ENCODE results near the gene ZC3H18. TPM values are rescaled to one million over a fixed set of nuclear protein-coding genes. Genes with fewer than 3 reads are reported as not detected.

The ZC3H18 gene
- total RNA-seq, 6 experiments from 2014 or later = 8.7 to 22.8 (median 16.4) TPM

DNA sequence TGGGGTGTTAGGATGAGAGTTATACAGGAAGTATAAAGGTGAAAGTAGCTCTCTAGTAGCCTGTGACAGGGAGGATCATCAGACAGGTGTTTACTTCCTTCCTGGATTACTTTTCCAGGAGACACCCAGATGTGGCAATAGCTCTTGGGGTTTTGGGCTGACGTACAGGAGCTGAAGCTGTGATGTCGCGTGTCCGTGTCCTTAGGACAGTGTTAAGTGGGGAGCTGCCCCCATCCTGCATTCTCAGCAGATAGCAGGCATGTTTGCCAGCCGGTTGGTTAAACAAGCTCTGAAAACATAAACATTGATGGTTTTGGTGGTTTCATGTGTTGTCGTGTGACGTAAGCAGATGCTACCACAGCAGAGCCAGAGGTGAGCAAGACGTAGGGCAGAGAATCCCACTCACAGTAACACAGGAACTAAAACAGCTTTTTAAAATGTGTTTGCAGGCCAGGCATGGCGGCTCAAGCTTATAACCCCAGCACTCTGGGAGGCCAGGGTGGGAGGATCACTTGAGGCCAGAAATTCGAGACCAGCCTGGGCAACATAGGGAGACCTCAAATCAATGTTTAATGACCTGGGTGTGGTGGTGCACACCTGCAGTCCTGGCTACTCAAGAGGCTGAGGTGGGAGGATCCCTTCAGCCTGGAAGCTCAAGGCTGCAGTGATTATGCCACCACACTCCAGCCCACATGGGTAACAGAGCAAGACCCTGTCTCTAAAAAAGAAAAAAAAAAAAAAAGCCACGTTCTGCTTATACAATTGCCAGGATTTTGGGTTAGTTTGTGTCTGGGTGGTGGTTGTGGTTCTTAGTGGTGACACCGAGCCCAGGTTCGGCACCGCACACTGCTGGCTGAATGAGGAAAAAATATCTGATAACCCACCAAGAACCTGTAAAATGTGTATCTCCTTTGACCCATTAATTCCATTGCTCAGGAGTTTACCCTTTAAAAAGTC is 49.9 kb downstream of the ZC3H18 start:
- DNase-seq = no peak
- intact Hi-C loops (cut with DNase I) = no loop called here
- TF ChIP-seq POLR2A (IDR thresholded peaks at IDR 0.05) = no peak
- TF ChIP-seq, protein P1, sequence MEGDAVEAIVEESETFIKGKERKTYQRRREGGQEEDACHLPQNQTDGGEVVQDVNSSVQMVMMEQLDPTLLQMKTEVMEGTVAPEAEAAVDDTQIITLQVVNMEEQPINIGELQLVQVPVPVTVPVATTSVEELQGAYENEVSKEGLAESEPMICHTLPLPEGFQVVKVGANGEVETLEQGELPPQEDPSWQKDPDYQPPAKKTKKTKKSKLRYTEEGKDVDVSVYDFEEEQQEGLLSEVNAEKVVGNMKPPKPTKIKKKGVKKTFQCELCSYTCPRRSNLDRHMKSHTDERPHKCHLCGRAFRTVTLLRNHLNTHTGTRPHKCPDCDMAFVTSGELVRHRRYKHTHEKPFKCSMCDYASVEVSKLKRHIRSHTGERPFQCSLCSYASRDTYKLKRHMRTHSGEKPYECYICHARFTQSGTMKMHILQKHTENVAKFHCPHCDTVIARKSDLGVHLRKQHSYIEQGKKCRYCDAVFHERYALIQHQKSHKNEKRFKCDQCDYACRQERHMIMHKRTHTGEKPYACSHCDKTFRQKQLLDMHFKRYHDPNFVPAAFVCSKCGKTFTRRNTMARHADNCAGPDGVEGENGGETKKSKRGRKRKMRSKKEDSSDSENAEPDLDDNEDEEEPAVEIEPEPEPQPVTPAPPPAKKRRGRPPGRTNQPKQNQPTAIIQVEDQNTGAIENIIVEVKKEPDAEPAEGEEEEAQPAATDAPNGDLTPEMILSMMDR (IDR thresholded peaks at IDR 0.05) = no peak

DNA sequence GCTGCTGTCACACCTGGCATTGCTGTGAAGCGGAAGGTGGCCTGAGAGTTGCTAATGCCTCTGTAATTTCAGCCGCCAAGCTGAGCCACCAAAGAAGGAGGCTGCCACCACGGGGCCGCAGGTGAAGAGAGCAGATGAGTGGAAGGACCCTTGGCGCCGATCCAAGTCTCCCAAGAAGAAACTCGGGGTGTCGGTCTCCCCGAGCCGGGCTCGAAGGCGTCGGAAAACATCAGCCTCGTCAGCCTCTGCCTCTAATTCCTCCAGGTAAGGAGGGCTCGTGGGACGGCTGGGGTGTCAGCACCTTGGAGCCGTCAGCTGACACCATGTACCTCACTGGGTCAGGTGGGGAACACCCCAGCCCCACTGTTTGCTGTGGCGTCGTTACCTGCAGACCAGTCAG is 51.9 kb downstream of the ZC3H18 start:
- 0% methylated on average over 1 of the region's 19 CpGs for WGBS (ENCODE audit: insufficient coverage, low coverage, low lambda C conversion rate, missing lambda C conversion rate)
- Histone ChIP-seq H3K27ac (no peak overlapping the region), H3K4me3 (no peak overlapping the region), H3K36me3 (peaks cover 0 to 31% (median 9%) of the 10 kb centered on the region in 4 donors), H3K27me3 (no peaks in the 10 kb centered on the region), H3K4me1 (peaks cover 0 to 24% (median 13%) of the 10 kb centered on the region in 4 donors), H3K9me3 (no peaks in the 10 kb centered on the region)
- intact Hi-C loops (cut with DNase I) = no loop called here
- DNase-seq (no peak), ATAC-seq (no peak)
- no peak for TF ChIP-seq POLR2A (IDR thresholded peaks at IDR 0.05)
- TF ChIP-seq, protein P1 (IDR thresholded peaks at IDR 0.05) = no peak

More for the DNA sequence above, 49.9 kb downstream of the ZC3H18 start:
- Histone ChIP-seq H3K4me3 (no peak overlapping the region), H3K36me3 (peaks cover 0 to 31% (median 9%) of the 10 kb centered on the region in 4 donors), H3K27ac (no peak overlapping the region), H3K9me3 (no peaks in the 10 kb centered on the region), H3K27me3 (no peaks in the 10 kb centered on the region), H3K4me1 (peaks cover 0 to 42% (median 22%) of the 10 kb centered on the region in 4 donors)
- ATAC-seq = no peak
- WGBS (ENCODE audit: insufficient coverage, low coverage, low lambda C conversion rate, missing lambda C conversion rate) = 70% methylated on average over 9 of the region's 14 CpGs

DNA sequence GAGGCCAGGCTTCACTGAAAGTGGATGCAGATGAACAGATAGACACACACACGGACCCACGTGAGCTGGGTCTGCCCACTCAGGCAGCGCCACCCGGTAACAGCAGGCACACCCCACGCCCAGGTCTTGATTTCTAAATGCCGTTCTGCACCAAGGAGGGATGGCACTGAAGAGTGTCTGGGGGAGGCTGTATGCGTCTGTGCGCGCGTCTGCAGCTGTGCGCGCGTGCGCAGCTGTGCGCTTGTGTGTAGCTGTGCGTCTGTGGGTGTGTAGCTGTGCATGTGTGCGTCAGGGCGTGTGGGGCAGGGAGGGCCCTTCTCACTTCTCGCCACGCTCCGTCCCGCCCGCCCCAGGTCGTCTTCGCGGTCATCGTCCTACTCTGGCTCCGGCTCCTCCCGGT is 52.7 kb downstream of the ZC3H18 start:
- H3K9me3 ChIP-seq = no peaks in the 10 kb centered on the region
- DNase-seq (no peak), ATAC-seq (no peak)
- TF ChIP-seq, protein P1 (IDR thresholded peaks at IDR 0.05) = no peak
- TF ChIP-seq POLR2A (IDR thresholded peaks at IDR 0.05) = no peak
- H3K27ac ChIP-seq = no peak overlapping the region
- no peak overlapping the region for H3K4me3 ChIP-seq
- peaks cover 0 to 37% (median 9%) of the 10 kb centered on the region in 4 donors for H3K36me3 ChIP-seq
- WGBS (ENCODE audit: insufficient coverage, low coverage, low lambda C conversion rate, missing lambda C conversion rate) = no CpG with 5 or more reads among the region's 29 CpGs
- H3K4me1 ChIP-seq = peaks cover 0 to 17% (median 10%) of the 10 kb centered on the region in 4 donors
- intact Hi-C loops (cut with DNase I) = no loop called here
- H3K27me3 ChIP-seq = no peaks in the 10 kb centered on the region

DNA sequence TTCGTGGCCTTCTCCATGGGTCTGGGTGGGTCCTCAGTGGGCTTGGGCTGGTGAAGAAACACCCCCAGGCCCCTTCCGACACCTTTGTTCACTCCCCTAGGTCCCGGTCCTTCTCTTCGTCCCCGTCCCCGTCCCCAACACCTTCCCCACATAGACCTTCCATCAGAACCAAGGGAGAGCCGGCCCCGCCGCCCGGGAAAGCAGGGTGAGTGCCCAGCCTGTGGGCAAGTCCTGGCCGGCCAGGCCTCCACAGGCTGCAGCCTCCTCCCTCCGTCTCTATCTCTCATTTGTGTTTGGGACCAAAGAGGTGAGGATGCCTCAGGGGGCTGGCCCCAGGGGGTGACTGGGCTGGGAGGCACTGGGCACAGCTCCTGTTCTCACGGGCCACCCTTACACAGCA is 53.7 kb downstream of the ZC3H18 start:
- H3K27ac ChIP-seq = no peak overlapping the region
- H3K4me1 ChIP-seq = peaks cover 0 to 7% (median 5%) of the 10 kb centered on the region in 4 donors
- intact Hi-C loops (cut with DNase I) = no loop called here
- H3K27me3 ChIP-seq = no peaks in the 10 kb centered on the region
- H3K9me3 ChIP-seq = no peaks in the 10 kb centered on the region
- ATAC-seq (no peak), DNase-seq (no peak)
- TF ChIP-seq POLR2A (IDR thresholded peaks at IDR 0.05) = no peak
- no peak overlapping the region for H3K4me3 ChIP-seq
- WGBS (ENCODE audit: insufficient coverage, low coverage, low lambda C conversion rate, missing lambda C conversion rate) = 90% methylated on average over 8 of the region's 13 CpGs
- peaks cover 0 to 40% (median 10%) of the 10 kb centered on the region in 4 donors for H3K36me3 ChIP-seq

DNA sequence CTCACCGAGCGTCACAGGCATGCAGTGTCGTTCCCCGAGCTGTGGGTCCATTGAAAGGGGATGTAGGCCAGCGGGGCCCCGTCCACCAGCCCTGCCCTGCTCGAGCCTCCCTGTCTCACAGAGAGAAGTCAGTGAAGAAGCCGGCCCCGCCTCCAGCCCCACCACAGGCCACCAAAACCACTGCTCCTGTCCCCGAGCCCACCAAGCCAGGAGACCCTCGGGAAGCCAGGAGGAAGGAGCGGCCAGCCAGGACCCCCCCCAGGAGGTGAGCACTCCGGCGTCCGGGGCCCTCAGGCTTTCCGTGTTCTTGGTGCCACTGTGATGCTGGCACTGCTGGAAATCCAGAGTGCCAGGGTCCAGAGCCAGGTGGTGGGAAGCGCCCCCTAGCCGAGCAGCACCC is 54.3 kb downstream of the ZC3H18 start:
- no peak for TF ChIP-seq POLR2A (IDR thresholded peaks at IDR 0.05)
- TF ChIP-seq, protein P1 (IDR thresholded peaks at IDR 0.05) = no peak
- H3K9me3 ChIP-seq = no peaks in the 10 kb centered on the region
- H3K36me3 ChIP-seq = peaks cover 0 to 44% (median 10%) of the 10 kb centered on the region in 4 donors
- peaks cover 0 to 4% (median under 1%) of the 10 kb centered on the region in 4 donors for H3K4me1 ChIP-seq
- no peak overlapping the region for H3K27ac ChIP-seq
- H3K27me3 ChIP-seq = no peaks in the 10 kb centered on the region
- no peak overlapping the region for H3K4me3 ChIP-seq
- intact Hi-C loops (cut with DNase I) = no loop called here
- ATAC-seq = no peak
- DNase-seq = no peak
- WGBS (ENCODE audit: insufficient coverage, low coverage, low lambda C conversion rate, missing lambda C conversion rate) = 100% methylated on average over 1 of the region's 18 CpGs

All from right lobe of liver (tissue), 6 donors.